Common myeloid progenitor, CD34-positive (primary cell): ENCODE results near the gene RPL10A.

ENCODE experiments used
- CTCF ChIA-PET: fragments of 350-600 bp; sonication (Branson Sonifier 250); formaldehyde crosslinking; loops from one replicate; lab custom pipeline; 2021; ENCODE audit warnings: antibody characterized with exemption; lab: Charles Lee
- POLR2A ChIA-PET: fragments of 350-600 bp; sonication (Branson Sonifier 250); formaldehyde crosslinking; loops from one replicate; lab custom pipeline; 2021; ENCODE audit warnings: antibody characterized with exemption; lab: Charles Lee
- DNase-seq, 3 donors: peaks; one replicate each; pipeline versions ENCODE4 v3.0.0 to v3.0.0-alpha.2; 2013
- H3K27ac ChIP-seq, 2 experiments: 1 replicate in 1 of 2; 2 replicates in 1 of 2; pipeline ENCODE4 v1.7.0; 2013; ENCODE audit warnings: inconsistent platforms in 2 of 2, low read length in 2 of 2, mild to moderate bottlenecking in 2 of 2, low read depth in 1 of 2, moderate library complexity in 1 of 2; ENCODE audit not compliant: severe bottlenecking in 2 of 2, insufficient read depth in 1 of 2, poor library complexity in 1 of 2
- H3K27me3 ChIP-seq, 5 experiments: replicated peaks in 2 of 5; 1 replicate in 3 of 5; 2 replicates in 2 of 5; pipeline versions ENCODE4 v1.6.1 to v1.7.0; 2013; ENCODE audit warnings: low read length in 4 of 5, mild to moderate bottlenecking in 2 of 5, moderate library complexity in 2 of 5, inconsistent platforms in 1 of 5; ENCODE audit not compliant: insufficient read depth in 5 of 5, control insufficient read depth in 4 of 5
- H3K36me3 ChIP-seq, 4 experiments: 1 replicate in 2 of 4; 2 replicates in 2 of 4; pipeline versions ENCODE4 v1.6.1 to v1.7.0; 2013; ENCODE audit warnings: low read length in 3 of 4, control low read depth in 1 of 4, mild to moderate bottlenecking in 1 of 4; ENCODE audit not compliant: control insufficient read depth in 4 of 4, insufficient read depth in 4 of 4
- H3K4me1 ChIP-seq, 4 experiments: 1 replicate in 3 of 4; 2 replicates in 1 of 4; pipeline versions ENCODE4 v1.6.1 to v1.7.1; 2013; ENCODE audit warnings: low read length in 3 of 4, mild to moderate bottlenecking in 3 of 4, control low read depth in 1 of 4, inconsistent platforms in 1 of 4, moderate library complexity in 1 of 4; ENCODE audit not compliant: control insufficient read depth in 4 of 4, insufficient read depth in 4 of 4; ENCODE audit errors: control extremely low read depth in 1 of 4
- H3K4me3 ChIP-seq, 7 experiments: 1 replicate in 4 of 7; 2 replicates in 3 of 7; pipeline versions ENCODE4 v1.5.1 to v1.7.0; 2013; ENCODE audit warnings: mild to moderate bottlenecking in 7 of 7, low read length in 6 of 7, moderate library complexity in 6 of 7, inconsistent platforms in 2 of 7, low read depth in 2 of 7, control low read depth in 1 of 7; ENCODE audit not compliant: insufficient read depth in 4 of 7, control insufficient read depth in 1 of 7; ENCODE audit errors: extremely low read depth in 1 of 7
- H3K9me3 ChIP-seq, 5 experiments: 1 replicate in 4 of 5; 2 replicates in 1 of 5; pipeline versions ENCODE4 v1.6.1 to v1.7.1; 2013; ENCODE audit warnings: low read length in 4 of 5, mild to moderate bottlenecking in 2 of 5, inconsistent platforms in 1 of 5, low read depth in 1 of 5, moderate library complexity in 1 of 5; ENCODE audit not compliant: control insufficient read depth in 4 of 5, insufficient read depth in 2 of 5; ENCODE audit errors: control extremely low read depth in 1 of 5
- WGBS: methylation state at CpG from one replicate; pipeline ENCODE4 v1.1.5; 2013; ENCODE audit not compliant: insufficient coverage; 5-methylcytosine and 5-hydroxymethylcytosine counted together

The RPL10A gene

DNA sequence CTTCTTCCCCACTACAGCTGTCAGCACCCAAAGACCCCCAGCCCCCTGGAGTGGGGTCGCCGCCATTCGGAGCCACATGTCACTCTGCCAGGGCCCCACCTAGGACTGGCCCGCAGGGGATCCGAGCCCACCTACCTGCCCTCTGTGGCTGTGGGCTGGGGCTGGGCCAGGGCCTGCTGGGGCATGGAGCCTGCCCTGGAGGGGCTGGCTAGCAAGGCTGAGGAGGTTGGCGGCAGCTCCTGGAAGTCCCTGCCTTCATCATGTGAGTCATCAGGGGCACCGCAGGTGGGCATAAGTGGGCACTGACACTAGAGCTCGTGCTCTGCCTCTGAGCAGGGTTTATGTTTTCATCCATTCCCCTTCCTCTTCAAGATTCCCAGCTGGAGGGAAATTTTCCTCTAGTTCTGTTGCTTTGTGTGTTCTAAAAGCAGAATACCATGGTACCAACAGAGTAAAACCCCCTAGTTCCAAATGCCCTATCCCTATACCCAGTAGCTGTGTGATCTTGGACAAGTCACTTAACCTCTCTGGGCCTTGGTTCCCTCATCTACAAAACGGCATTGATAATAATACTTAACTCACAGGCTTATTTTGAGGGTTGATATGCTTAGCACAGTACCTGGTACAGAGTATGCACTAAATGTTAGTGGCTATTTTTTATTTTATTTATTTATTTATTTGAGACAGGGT lies 24.7 kb upstream of the RPL10A start:
- CTCF ChIA-PET = interaction anchor here (1.0 to 10.6 kb wide), 6 partner anchors 24 to 148 kb away, joined by 3 to 92 read pairs (median 4); partner anchors contain the start of gene DEF6
- no peak overlapping the region for H3K27ac ChIP-seq

DNA sequence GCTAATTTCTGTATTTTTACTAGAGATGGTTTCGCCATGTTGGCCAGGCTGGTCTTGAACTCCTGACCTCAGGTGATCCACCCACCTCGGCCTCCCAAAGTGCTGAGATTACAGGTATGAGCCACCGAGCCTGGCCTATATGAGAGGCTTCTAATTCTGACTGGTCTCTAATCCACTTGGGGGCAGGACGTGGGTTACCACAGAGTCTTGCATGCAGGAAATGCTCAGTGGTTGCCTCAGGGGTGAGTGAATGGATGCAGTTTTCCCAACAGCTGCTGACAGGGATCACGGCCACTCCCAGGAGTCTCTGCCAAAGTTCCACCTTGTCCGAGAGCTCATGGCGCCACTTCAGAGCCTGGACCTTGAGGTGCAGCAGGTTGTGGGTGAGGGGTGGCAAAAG lies 22.5 kb upstream of the RPL10A start:
- no peak overlapping the region for H3K4me3 ChIP-seq
- H3K27ac ChIP-seq = no peak overlapping the region
- peak in 2 of 3 donors; percentile 21 to 27 for DNase-seq
- peaks cover 0 to 10% (median 3%) of the 10 kb centered on the region in 5 experiments for H3K27me3 ChIP-seq
- no peaks in the 10 kb centered on the region for H3K36me3 ChIP-seq
- H3K4me1 ChIP-seq = peaks cover 0 to 3% (median 0%) of the 10 kb centered on the region in 4 experiments
- H3K9me3 ChIP-seq = no peaks in the 10 kb centered on the region
- 72% methylated on average over 5 of the region's 7 CpGs for WGBS
- CTCF ChIA-PET = interaction anchor here (1.0 to 10.6 kb wide), 4 partner anchors 22 to 150 kb away, joined by 3 to 92 read pairs (median 3); partner anchors contain the start of genes DEF6 and RPL10A
- POLR2A ChIA-PET = no interaction called here

More for the DNA sequence above, 24.7 kb upstream of the RPL10A start:
- 100% methylated on average over 4 of the region's 9 CpGs for WGBS
- Histone ChIP-seq H3K9me3 (no peaks in the 10 kb centered on the region), H3K4me3 (no peak overlapping the region), H3K27me3 (peaks cover 0 to 10% (median 3%) of the 10 kb centered on the region in 5 experiments), H3K36me3 (no peaks in the 10 kb centered on the region), H3K4me1 (peaks cover 0 to 3% (median 0%) of the 10 kb centered on the region in 4 experiments)
- no peak for DNase-seq
- POLR2A ChIA-PET = no interaction called here

DNA sequence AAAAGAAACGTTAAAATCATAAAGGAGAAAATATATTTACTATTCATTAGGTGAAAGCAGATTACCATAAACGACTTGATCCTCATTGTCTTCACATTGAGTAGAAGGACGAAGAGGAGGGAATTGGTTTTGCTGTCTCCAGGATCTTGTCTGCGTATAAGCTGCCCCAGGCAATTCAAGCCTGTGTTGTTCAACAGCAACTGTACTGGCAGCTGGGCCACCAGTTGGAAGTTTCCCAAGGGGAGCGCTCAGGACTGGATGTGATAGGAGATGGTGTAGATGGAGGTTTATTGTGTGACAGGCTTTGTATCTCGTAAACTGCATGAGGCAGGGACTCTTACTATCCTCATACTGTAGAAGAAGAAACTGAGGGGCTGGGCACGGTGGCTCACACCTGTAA lies 20.0 kb upstream of the RPL10A start:
- Histone ChIP-seq H3K4me3 (no peak overlapping the region), H3K27ac (no peak overlapping the region), H3K4me1 (peaks cover 11 to 23% (median 17%) of the 10 kb centered on the region in 4 experiments), H3K36me3 (no peaks in the 10 kb centered on the region), H3K9me3 (no peaks in the 10 kb centered on the region), H3K27me3 (peaks cover 0 to 4% (median 3%) of the 10 kb centered on the region in 5 experiments)
- DNase-seq = no peak
- POLR2A ChIA-PET = interaction anchor here (0.7 kb wide), 1 partner anchor 87 kb away, joined by 3 read pairs; no protein-coding TSS in a partner anchor
- CTCF ChIA-PET = interaction anchor here (0.9 to 10.6 kb wide), 14 partner anchors 11 to 161 kb away, joined by 3 to 92 read pairs (median 8); partner anchors contain the start of genes DEF6 and PPARD
- 100% methylated on average over 5 of the region's 7 CpGs for WGBS

- peaks cover 0 to 4% (median 3%) of the 10 kb centered on the region in 5 experiments for H3K27me3 ChIP-seq
- H3K36me3 ChIP-seq = no peaks in the 10 kb centered on the region
- H3K9me3 ChIP-seq = no peaks in the 10 kb centered on the region
- no peak overlapping the region for H3K27ac ChIP-seq
- H3K4me1 ChIP-seq = peaks cover 18 to 32% (median 21%) of the 10 kb centered on the region in 4 experiments
- DNase-seq = peak; percentile 69 to 82 (median 78)
- 47% methylated on average over 12 of the region's 14 CpGs for WGBS
- CTCF ChIA-PET = interaction anchor here (0.7 to 10.6 kb wide), 22 partner anchors 8 to 163 kb away, joined by 3 to 92 read pairs (median 4); partner anchors contain the start of genes DEF6 and PPARD
- POLR2A ChIA-PET = interaction anchor here (1.0 to 1.2 kb wide), 4 partner anchors 106 to 153 kb away, joined by 3 to 4 read pairs (median 4); partner anchors contain the start of gene DEF6
- no peak overlapping the region for H3K4me3 ChIP-seq
Measured at GRCh38 chr6:35449287-35449881, 18.8 kb upstream of the RPL10A start.

DNA sequence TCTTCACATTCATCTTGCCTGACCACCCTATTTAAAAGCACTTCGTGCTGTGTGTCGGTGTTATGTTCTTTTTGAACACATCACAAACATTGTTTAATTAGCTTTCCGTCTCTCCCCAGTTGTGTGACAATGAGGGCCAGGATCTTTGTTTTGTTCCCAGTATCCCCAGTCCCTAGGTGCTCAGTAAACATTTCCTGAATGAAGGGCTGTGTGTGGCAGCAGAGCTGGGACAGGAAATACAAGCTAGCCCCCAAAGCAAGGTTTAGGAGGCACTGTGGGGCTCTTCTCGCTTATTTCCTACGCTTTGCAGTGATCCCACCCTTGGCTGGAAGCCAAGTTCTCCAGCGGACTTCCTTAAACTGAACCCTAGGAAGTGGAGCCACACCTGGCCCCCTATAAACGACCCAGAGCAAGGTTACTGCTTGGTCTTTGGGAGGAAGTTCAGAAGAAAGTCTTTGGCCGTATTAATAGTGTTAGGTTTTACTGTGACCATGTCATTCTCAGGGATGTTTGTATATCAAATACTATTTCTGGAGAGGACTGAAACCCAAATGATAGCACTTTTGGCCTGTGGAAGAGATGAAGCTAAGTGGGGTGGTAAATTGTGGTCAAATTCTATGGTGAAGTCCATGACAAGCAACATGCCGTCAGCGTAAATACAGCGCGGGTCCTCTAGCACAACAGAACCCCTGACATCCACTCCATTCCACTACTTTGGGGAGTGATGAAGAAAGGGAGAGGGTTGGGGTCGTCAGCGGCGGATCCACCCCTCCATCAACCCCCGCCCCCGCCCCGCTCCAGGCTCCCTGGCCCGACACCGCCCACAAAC lies 16.6 kb upstream of the RPL10A start:
- POLR2A ChIA-PET = interaction anchor here (0.6 kb wide), 1 partner anchor 19 kb away, joined by 5 read pairs; no protein-coding TSS in a partner anchor
- CTCF ChIA-PET = interaction anchor here (1.0 to 10.6 kb wide), 15 partner anchors 9 to 156 kb away, joined by 3 to 92 read pairs (median 5); partner anchors contain the start of genes DEF6, PPARD and RPL10A
- Histone ChIP-seq H3K4me1 (peaks cover 18 to 35% (median 21%) of the 10 kb centered on the region in 4 experiments), H3K27ac (no peak overlapping the region), H3K36me3 (peaks cover 0 to 9% (median 5%) of the 10 kb centered on the region in 4 experiments), H3K9me3 (no peaks in the 10 kb centered on the region), H3K4me3 (peak overlapping the region in 6 of 7 experiments; percentile 54 to 85 (median 69)), H3K27me3 (peaks cover 0 to under 1% (median 0%) of the 10 kb centered on the region in 5 experiments)
- 25% methylated on average over 11 of the region's 20 CpGs for WGBS
- DNase-seq = peak in 1 of 3 donors; percentile 15
